ENCODE results near the gene HDAC1. TPM values are rescaled to one million over a fixed set of nuclear protein-coding genes. Genes with fewer than 3 reads are reported as not detected.
"Not testable (repeated sequence)": the region's sequence is repeated elsewhere in the genome, so short reads cannot be mapped to it uniquely, and the experiment has no call there.

The HDAC1 gene
- total RNA-seq, 3 donors from 2014 or later, result 168 to 177 (median 173) TPM

DNA sequence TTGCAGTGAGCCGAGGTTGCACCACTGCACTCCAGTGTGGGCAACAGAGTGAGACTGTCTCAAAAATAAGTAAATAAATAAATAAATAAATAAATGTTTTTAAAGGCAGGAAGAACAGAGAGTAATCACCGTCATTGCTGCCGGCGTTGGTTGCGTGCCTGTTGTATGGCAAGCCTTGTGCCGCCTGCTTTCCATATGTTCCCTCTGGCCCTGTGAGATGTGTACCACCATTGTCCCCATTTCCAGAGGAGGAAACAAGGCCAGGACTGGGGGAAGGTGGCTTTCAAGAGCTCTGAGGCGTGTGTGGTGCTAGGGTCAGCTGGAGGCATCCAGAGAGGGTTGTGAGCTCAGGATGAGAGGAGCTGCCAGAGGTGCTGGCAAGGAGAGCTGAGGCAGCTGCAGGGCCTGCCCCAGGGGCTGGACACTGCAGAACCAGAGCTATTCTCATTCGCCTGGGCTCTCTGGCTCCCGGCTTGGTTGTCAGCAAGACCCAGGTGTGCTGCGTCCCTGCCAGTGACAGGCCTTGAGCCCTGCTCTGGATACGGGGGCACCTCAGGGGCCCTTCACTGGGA is 49.4 kb downstream of the HDAC1 start:
- no peak for DNase-seq
- Mint-ChIP-seq H3K9me3 (no peaks in the 10 kb centered on the region), H3K36me3 (ENCODE audit: insufficient read depth) (no peaks in the 10 kb centered on the region), H3K27me3 (ENCODE audit: low read depth) (no peaks in the 10 kb centered on the region), H3K4me3 (no peak overlapping the region), H3K4me1 (ENCODE audit: low read depth) (peaks cover 55% of the 10 kb centered on the region)
- no peak for ATAC-seq

DNA sequence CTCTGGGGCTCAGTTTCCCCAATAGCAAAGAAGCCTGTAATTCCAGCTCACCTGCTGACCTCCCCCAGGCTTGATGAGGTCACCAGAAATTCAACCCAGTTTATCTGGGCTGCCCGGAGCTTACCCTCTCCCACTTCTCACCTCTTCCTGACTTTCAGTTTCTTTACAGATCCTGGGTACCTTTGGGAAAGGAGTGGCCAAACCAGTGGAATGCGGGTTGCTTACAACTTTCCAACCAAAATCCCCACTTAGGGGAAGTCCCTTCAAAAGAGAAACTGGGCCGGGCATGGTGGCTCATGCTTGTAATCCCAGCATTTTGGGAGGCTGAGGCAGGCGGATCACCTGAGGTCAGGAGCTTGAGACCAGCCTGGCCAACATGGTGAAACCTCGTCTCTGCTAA is 50.1 kb downstream of the HDAC1 start:
- ATAC-seq (no peak), DNase-seq (no peak)
- no peak overlapping the region for H3K4me3 Mint-ChIP-seq
- peaks cover 55% of the 10 kb centered on the region for H3K4me1 Mint-ChIP-seq (ENCODE audit: low read depth)
- no peaks in the 10 kb centered on the region for H3K36me3 Mint-ChIP-seq (ENCODE audit: insufficient read depth)
- H3K27me3 Mint-ChIP-seq (ENCODE audit: low read depth), result no peaks in the 10 kb centered on the region
- H3K9me3 Mint-ChIP-seq, result no peaks in the 10 kb centered on the region

GRCh38 chr1:32342704-32343103 is 50.8 kb downstream of the HDAC1 start:
- Mint-ChIP-seq H3K4me3 (no peak overlapping the region), H3K27me3 (ENCODE audit: low read depth) (no peaks in the 10 kb centered on the region), H3K9me3 (no peaks in the 10 kb centered on the region), H3K36me3 (ENCODE audit: insufficient read depth) (no peaks in the 10 kb centered on the region), H3K4me1 (ENCODE audit: low read depth) (peaks cover 48% of the 10 kb centered on the region)
- ATAC-seq (no peak), DNase-seq (no peak)

- Mint-ChIP-seq H3K4me1 (ENCODE audit: low read depth) (peaks cover 48% of the 10 kb centered on the region), H3K27me3 (ENCODE audit: low read depth) (no peaks in the 10 kb centered on the region), H3K36me3 (ENCODE audit: insufficient read depth) (no peaks in the 10 kb centered on the region), H3K4me3 (no peak overlapping the region), H3K9me3 (no peaks in the 10 kb centered on the region)
- no peak for DNase-seq
- peak in 1 of 2 donors; percentile 30 for ATAC-seq
Observed at GRCh38 chr1:32345289-32345827, 53.5 kb downstream of the HDAC1 start.

- no peak for DNase-seq
- Mint-ChIP-seq H3K4me3 (no peak overlapping the region), H3K36me3 (ENCODE audit: insufficient read depth) (no peaks in the 10 kb centered on the region), H3K9me3 (no peaks in the 10 kb centered on the region), H3K27me3 (ENCODE audit: low read depth) (no peaks in the 10 kb centered on the region), H3K4me1 (ENCODE audit: low read depth) (peaks cover 51% of the 10 kb centered on the region)
- no peak for ATAC-seq
Observed at GRCh38 chr1:32346532-32347157, 54.8 kb downstream of the HDAC1 start.

DNA sequence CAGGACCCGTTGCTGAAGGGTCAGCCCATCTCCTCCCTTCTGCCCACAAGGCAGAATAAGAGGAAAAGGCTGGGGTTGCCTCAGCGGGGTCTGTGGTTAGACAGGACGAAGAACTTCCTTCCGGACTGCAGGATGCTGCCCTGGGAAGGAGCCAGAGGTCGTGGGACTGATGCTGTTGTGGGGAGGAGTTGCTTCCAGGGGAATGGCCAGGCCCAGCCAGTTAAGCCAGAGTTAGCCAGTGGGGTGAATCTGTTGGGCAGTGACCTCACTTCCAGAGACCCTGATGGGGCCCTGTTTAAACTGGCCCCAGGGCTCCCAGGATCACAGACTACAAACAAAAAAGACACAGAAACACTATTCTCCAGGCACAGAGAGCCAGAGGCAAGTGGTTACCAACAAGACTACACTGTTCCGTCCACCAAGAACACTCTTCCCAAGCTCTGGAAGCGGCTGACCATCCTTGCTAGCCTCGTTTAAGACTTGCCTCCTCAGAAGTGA is 57.4 kb downstream of the HDAC1 start:
- DNase-seq (no peak), ATAC-seq (no peak)
- Mint-ChIP-seq H3K36me3 (ENCODE audit: insufficient read depth) (no peaks in the 10 kb centered on the region), H3K9me3 (no peaks in the 10 kb centered on the region), H3K4me3 (no peak overlapping the region), H3K4me1 (ENCODE audit: low read depth) (peaks cover 55% of the 10 kb centered on the region), H3K27me3 (ENCODE audit: low read depth) (no peaks in the 10 kb centered on the region)

- no peaks in the 10 kb centered on the region for H3K27me3 Mint-ChIP-seq (ENCODE audit: low read depth)
- ATAC-seq, result peak; percentile 71 to 72
- peak overlapping the region; percentile 83 for H3K4me3 Mint-ChIP-seq
- peak; percentile 77 for DNase-seq
- no peaks in the 10 kb centered on the region for H3K36me3 Mint-ChIP-seq (ENCODE audit: insufficient read depth)
- H3K4me1 Mint-ChIP-seq (ENCODE audit: low read depth), result peaks cover 44% of the 10 kb centered on the region
- H3K9me3 Mint-ChIP-seq, result no peaks in the 10 kb centered on the region
Observed at GRCh38 chr1:32350785-32351398, 59.0 kb downstream of the HDAC1 start.

DNA sequence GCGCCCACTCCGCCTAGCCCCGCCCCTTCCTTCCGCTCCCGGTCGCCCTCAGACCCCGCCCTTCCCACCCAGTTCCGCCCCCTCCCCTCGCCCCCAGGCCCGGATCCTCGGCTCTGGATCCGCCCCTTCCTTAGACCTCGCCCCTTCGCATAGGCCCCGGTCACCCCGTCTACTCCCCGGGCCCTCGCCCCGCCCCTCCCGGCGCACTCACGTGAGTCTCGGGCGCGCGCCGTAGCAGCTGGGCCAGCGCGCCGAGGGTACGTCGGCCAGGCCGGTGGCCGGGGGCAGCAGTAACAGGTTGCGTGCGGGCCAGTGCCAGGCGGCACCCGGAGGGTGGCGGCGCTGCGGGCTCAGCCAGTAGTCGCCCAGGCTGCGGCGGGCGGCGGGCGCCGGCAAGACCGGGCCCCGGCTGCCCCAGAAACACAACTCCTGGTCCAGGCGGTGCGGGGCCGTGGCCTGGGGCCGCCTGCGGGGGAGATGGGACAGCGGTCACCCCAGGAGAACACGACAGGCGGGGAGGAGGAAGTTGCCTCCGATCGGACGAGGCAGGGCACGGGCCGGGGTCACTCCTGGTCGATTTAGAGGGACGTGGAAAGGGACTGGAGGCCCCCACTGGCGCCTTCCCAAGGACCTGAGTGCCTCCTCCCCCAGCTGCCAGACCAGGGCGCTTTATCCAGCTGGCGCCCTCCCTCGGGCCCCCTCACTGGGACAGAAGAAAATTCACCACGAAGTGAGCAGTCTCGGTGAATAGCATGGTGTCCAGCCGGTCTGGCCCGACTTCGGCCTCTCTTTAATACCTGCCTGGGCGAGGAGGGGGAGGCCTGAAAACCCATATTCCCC is 59.7 kb downstream of the HDAC1 start:
- Mint-ChIP-seq H3K9me3 (no peaks in the 10 kb centered on the region), H3K36me3 (ENCODE audit: insufficient read depth) (no peaks in the 10 kb centered on the region), H3K4me3 (peak overlapping the region; percentile 83), H3K27me3 (ENCODE audit: low read depth) (no peaks in the 10 kb centered on the region), H3K4me1 (ENCODE audit: low read depth) (peaks cover 37% of the 10 kb centered on the region)
- ATAC-seq, result peak; percentile 96 to 97
- peak; percentile 87 for DNase-seq

DNA sequence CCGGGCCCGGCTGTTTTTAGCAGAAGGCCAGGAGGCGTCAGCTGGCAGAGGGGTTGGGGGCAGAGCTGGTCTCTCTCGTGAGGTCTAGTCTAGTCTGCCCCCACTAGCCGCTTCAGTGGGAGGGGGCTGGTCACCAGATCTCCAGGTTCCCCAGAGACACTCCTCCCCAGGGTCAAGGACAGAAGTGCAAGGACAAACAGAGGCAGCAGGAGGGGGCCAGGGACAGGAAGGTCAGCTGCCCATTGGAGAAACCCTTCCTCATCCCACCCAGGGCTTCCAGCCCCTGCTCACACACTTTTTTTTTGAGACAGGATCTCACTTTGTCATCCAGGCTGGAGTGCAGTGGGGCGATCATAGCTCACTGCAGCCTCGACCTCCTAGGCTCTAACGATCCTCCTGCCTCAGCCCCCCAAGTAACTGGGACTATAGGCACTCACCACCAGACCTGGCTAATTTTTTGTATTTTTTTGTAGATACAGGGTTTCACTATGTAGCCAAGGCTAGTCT is 60.4 kb downstream of the HDAC1 start:
- H3K27me3 Mint-ChIP-seq (ENCODE audit: low read depth), result no peaks in the 10 kb centered on the region
- no peaks in the 10 kb centered on the region for H3K36me3 Mint-ChIP-seq (ENCODE audit: insufficient read depth)
- no peak for DNase-seq
- H3K9me3 Mint-ChIP-seq, result no peaks in the 10 kb centered on the region
- H3K4me3 Mint-ChIP-seq, result peak overlapping the region; percentile 83
- no peak for ATAC-seq
- H3K4me1 Mint-ChIP-seq (ENCODE audit: low read depth), result peaks cover 37% of the 10 kb centered on the region

- H3K4me3 Mint-ChIP-seq, result peak overlapping the region; percentile 83
- no peaks in the 10 kb centered on the region for H3K9me3 Mint-ChIP-seq
- no peak for DNase-seq
- H3K27me3 Mint-ChIP-seq (ENCODE audit: low read depth), result no peaks in the 10 kb centered on the region
- no peaks in the 10 kb centered on the region for H3K36me3 Mint-ChIP-seq (ENCODE audit: insufficient read depth)
- no peak for ATAC-seq
- H3K4me1 Mint-ChIP-seq (ENCODE audit: low read depth), result peaks cover 37% of the 10 kb centered on the region
Observed at GRCh38 chr1:32352831-32353383, 61.0 kb downstream of the HDAC1 start.

GRCh38 chr1:32353431-32353830 is 61.5 kb downstream of the HDAC1 start:
- ATAC-seq, result no peak
- H3K36me3 Mint-ChIP-seq (ENCODE audit: insufficient read depth), result no peaks in the 10 kb centered on the region

DNA sequence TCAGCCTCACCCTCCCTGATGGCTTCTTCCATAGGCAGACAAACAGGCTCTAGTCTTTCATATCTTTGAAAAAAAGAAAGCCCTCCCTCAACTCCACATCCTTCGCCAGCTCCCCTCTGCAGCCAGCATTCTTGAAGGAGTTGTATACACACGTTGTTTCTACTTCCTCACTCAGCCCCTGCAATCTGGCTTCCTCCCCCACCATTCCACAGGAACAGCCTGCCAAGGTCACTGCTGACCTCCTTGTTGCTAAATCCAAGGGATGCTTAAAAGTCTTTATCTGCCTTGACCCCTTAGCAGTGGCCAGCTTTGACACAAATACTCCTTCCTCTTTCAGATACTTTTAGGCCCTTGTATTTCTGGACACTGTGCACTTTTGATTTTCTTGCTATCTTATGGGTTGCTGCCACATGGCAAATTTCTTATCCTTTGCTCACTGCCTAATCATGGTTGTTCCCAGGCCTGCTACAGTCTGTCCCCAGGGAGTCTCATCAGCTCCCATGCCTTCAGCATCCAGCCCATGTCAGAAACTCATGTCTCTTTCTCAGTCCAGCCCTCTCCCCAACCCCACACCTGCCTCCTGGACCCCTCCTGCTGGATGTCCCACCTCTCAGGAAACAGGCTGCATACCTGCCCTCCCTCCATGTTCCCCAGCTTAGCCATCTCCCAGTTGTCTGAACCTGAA is 62.1 kb downstream of the HDAC1 start:
- H3K36me3 Mint-ChIP-seq (ENCODE audit: insufficient read depth), result no peaks in the 10 kb centered on the region
- peak overlapping the region; percentile 83 for H3K4me3 Mint-ChIP-seq
- peaks cover 28% of the 10 kb centered on the region for H3K4me1 Mint-ChIP-seq (ENCODE audit: low read depth)
- no peak for ATAC-seq
- no peaks in the 10 kb centered on the region for H3K9me3 Mint-ChIP-seq
- no peak for DNase-seq
- H3K27me3 Mint-ChIP-seq (ENCODE audit: low read depth), result no peaks in the 10 kb centered on the region

More at GRCh38 chr1:32353431-32353830, 61.5 kb downstream of the HDAC1 start:
- Mint-ChIP-seq H3K4me1 (ENCODE audit: low read depth) (peaks cover 33% of the 10 kb centered on the region), H3K9me3 (no peaks in the 10 kb centered on the region), H3K4me3 (peak overlapping the region; percentile 83), H3K27me3 (ENCODE audit: low read depth) (no peaks in the 10 kb centered on the region)
- no peak for DNase-seq

GRCh38 chr1:32355778-32356177 is 63.9 kb downstream of the HDAC1 start:
- ATAC-seq; H3K4me3 Mint-ChIP-seq; H3K36me3 Mint-ChIP-seq (ENCODE audit: insufficient read depth); H3K27me3 Mint-ChIP-seq (ENCODE audit: low read depth); H3K9me3 Mint-ChIP-seq; DNase-seq: not testable (repeated sequence)
- peaks cover 24% of the 10 kb centered on the region for H3K4me1 Mint-ChIP-seq (ENCODE audit: low read depth)

Measured in activated T-cell treated with anti-CD3 and anti-CD28 coated beads, Interleukin-2, amount 50 U/mL, for 4 hours (primary cell).